GM18873 (cell line): ENCODE results near the gene RRAS2.

Experiments
- ATAC-seq: cut with Tn5 transposase; IDR thresholded peaks from one replicate; pipeline ENCODE4 v1.9.1; 2021; ENCODE audit warnings: mild to moderate bottlenecking, moderate library complexity, moderate number of reproducible peaks; ENCODE audit not compliant: unreplicated experiment, low FRiP score

RRAS2 gene

DNA sequence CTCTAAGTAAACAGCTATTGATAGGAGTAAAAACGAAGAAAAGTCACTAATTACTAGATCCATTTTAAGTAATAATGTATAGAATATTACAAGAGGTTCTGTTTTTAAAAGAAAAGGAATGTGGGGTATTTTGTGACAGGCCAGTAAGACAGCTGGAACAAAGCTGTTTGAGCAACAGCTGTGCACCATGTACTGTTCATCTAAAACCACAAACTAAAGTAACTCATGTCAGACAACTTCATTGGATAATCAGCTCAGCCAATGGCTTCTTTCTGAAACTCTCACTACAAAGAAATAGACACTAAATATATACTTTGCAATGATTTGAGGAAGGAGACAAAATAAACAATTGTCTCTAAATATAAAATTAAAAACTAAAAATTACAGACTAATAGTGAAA, 16.1 kb downstream of the RRAS2 start:
- ATAC-seq: no peak

DNA sequence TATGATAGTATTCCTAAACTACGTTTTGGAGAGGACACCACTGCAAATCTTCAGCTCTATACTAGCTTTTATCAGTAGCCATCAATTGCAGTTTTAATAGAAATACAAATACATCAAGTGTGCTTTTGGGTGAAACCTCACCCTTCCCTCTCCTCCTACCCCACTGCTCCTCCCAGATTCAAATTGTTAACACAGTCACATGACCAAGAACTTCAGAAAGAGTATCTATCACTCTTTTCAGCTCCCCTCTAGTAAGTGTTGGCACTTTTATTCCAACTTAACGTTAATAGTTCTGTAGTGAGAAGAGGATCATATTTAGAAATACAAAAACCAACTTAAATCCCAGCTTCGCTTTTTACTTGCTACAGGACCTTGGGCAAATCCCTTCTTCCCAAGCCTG, 17.0 kb downstream of the RRAS2 start:
- no peak for ATAC-seq

DNA sequence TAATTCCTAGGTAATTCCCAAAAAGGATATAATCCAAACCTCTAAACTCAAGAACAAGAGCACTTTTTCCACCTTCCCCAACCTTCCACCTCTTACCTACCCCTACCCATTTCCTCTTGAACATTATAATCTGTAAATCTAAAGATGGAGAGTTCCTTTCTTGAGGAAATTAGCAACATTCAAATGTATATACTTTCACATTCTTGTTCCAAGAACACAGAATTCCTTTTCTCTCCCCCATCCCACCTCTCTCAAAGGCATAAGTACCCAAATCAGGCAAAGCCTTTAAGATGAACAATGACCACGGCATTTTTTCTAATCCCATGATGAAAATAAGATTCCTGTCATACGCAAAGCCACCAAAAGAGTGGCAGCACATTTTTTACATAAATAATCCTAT, 18.3 kb downstream of the RRAS2 start:
- no peak for ATAC-seq

DNA sequence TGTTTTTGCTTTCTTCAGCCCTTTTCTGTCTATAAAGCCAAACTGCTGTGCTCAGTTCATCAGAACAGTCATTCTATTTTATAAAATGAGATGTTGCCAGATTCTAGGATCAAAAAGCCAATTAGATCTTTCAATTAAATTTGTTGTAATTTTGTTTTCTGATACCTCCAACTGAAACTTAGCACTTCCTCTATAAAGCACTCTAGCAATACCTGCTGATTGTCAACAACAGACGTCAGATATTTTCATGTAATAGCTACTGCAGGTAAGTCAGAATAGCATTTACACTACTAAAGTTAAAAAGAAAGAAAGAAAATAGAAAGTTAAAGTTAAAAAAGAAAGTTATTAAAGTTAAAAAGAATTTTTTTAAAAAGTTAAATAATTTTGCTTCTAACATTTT, 19.6 kb downstream of the RRAS2 start:
- ATAC-seq: no peak

DNA sequence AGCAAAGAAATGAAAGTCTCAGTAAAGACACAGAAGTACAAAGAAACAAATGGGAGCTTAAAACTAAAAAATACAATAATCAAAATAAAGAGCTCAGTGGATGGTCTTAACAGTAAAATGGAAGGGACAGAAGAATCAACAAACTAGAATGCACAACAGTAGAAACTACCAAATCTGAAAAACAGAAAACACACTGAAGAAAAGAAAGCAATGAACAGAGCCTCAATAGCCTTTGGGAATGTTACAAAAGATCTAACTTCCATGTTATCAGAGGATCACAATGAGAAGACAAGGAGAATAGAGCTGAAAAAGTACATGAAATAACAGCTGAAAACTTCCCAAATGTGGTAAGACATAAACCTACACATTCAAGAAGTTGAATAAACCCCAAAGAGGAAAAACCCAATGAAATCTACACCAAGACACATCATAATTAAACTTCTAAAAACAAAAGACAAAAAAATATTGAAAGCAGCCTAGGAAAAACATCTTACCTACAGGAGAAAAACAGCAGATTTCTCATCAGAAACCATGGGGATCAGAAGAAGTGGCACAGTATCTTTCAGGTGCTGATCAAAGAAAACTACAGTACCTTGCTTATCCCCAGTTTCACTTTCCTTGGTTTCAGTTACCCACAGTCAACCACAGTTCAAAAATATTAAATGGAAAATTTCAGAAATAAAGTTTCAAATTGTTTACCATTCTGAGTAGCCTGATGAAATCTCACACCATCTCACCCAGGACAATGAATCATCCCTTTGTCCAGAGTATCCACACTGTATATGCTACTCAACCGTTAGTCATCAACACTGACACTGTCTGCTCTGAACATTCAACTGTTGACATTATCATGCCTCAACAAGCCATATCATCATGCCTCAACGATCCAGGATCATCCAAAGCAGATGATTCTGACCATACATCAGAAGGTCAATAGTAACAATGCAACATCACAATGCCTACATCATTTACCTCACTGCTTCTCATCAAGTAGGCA, 22.2 kb downstream of the RRAS2 start:
- no peak for ATAC-seq

DNA sequence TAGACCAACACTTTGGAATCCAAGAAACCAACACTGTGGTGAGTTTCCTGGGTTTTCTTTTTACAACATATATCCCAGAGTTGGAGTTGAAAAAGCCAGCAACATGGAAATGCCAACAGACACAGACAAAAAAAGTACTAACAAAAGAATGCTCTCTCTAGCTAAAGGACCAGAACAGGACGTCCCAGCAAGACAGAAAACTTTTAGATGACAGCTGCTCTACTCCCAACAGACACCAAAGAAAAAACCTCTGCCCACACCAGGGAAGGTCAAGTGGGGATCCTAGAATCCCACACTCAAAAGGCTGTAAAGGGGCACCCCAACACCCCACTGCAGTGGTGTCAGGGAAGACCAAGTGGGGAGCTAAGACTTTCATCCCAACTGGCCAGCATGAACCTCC, 23.3 kb downstream of the RRAS2 start:
- ATAC-seq: no peak

DNA sequence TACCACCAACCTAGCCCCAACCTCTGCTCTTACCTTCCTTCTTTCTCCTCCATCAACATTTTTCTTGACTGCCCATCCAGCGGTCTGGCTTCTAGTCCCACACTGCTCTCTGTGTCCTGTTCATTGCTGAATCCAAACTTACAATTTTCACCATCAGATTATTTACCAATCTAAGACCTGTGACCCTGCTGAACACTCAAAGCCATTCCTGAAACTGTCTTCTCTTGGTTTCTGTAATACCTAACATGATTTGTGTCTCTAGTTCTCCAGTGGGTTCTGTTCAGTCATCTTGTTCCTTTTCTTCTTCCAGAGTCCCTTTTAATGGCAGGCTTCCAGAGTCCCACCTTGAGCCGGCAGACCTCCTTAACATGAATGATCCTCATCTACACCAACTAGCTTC, 24.1 kb downstream of the RRAS2 start:
- ATAC-seq: no peak

DNA sequence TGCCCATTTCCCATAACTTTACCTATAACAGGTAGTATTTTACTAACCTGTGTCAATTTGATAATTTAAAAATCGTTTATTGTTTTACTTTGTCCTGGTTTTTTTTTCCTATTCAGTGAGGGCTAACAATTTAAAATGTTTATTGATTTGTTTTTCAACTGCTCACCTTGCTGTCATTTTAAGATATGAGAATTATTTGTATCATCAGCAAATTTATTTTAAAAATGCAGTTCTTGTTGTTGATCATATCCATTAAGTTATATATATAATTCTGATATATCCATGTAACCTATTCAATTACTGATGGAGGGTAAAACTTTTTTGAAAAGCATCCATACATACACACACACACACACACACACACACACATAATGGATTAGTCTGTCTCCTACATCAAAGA, 24.8 kb downstream of the RRAS2 start:
- ATAC-seq: no peak

DNA sequence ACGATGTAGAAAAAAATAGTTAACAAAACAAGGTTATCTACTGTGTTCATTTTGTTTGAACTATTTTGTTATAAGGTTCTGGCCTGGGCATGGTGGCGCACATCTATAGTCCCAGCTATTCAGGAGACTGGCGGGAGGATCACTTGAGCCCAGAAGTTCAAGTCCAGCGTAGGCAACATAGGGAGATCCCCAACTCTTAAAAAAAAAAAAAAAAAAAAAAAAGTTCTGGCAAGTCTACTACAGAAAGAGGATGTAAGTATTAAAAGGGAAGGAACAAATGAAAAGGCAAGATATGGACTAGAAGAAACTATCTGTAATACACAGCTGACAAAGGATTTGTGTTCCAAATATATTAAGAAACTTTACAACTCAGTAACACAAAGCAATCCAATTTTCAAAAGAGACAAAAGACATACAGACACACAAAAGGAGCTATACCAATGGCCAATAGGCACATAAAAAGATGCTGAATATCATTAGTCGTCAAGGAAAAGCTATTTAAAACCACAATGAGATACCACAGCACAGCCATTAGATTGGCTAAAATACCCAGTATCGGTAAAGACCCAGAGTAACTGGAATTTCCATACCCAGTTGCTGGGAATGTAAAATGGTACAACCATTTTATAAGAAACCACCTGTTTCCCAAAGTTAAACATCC, 27.4 kb downstream of the RRAS2 start:
- peak; percentile 32 for ATAC-seq

DNA sequence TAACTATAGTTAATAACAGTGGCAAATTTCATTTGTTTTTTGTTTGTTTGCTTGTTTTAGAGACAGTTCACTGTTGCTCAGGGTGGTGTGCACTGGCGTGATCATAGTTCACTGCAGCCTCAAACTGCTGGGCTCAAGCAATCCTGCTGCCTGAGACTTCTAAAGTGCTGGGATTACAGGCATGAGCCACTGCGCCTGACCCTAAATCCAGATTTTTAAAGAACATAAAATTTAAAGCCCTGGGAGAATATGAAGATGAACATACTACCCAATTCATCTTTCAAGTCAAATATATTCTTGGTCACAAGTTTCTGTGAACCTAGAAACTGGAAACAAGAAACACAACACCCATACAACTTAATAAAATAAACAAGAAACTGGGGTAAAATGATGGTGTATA, 28.1 kb downstream of the RRAS2 start:
- ATAC-seq: no peak

DNA sequence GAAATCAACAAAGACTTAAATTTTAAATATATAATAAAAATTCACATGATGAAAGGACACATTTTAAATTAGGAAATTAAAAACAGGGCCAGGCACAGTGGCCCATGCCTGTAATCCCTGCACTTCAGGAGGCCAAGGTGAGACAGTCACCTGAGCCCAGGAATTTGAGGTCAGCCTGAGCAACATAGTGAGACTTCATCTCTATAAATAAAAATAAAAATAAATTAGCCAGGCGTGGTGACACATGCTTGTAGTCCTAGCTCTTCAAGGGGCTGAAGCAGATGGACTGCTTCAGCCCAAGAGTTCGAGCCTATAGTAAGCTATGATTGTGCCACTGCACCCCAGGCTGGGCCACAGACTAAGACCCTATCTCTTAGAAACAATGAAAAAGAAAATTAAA, 29.3 kb downstream of the RRAS2 start:
- ATAC-seq: no peak

DNA sequence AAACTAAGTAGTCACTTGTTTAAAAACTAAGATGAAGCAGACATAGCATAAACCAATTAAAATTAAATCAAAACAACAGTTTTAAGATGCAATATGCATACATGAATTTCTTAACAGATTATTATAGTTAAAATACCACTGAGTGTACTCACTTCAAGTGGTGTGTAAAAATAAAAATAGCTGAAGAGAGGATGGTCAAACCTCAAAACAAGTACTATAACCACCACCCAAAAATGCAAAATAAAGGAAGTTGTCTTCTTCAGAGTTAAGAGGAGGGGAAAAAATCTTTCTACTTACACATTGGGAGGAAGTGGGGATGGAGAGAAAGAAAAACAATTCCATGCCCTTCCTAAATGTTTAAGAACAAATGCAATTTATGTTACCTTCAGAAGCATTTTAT, 31.9 kb downstream of the RRAS2 start:
- ATAC-seq: peak; percentile 36

DNA sequence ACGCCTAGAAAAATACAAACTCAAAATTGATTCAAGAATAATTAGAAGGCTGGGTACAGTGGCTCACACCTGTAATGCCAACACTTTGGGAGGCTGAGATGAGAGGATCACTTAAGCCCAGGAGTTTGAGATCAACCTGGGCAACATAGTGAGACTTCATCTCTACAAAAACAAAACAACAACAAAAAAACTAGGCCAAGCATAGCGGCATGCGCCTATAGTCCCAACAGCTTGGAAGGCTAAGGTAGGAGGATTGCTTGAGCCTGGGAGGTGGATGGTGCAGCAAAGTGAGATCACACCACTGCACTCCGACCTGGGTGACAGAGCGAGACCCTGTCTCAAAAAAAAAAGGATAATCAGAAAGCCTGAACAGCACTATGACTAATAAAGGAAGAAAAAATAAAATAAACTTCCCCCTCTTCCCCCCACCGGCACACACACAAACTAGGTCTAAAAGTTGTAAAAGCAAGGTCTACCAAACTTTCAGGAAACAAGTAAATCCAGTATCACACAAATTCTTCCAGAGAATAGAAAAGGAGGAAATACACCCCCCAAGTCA, 35.8 kb downstream of the RRAS2 start:
- ATAC-seq: no peak

DNA sequence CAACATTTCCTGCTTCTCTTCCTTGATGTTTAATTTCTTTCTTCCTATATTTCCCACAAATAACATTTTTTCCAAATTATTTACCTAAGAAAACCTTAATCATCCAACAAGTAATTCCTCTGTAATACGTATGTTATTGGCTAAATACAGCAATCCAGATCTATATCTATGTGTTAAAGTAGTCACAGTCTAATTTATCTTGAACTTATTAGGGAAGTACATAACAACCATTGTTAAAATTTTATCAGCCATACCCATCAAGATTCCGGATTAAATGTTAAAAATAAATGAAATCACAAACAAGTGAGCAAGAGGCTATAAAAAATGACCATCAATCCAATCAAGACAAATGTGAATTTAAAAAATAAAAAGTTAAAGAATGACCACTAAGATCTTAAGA, 36.5 kb downstream of the RRAS2 start:
- ATAC-seq: no peak

DNA sequence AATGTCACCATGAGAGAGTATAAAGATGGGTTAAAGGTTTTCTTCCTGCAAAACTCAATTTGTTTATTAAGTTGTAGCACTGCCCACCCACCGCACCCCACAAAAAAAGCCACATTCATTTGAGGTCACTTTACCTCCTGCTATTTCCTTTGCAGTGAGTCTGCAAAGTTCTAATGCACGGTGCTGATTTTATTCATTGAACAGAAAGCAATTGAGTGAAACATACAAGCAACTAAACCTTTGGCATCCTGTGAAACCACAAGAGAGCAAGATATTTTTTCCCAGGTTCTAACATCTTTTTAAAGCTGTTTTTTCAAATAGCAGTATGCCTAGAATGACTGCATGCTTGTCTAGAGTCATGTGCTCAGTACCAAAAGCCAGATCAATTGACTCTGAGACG, 39.0 kb downstream of the RRAS2 start:
- peak; percentile 37 for ATAC-seq

DNA sequence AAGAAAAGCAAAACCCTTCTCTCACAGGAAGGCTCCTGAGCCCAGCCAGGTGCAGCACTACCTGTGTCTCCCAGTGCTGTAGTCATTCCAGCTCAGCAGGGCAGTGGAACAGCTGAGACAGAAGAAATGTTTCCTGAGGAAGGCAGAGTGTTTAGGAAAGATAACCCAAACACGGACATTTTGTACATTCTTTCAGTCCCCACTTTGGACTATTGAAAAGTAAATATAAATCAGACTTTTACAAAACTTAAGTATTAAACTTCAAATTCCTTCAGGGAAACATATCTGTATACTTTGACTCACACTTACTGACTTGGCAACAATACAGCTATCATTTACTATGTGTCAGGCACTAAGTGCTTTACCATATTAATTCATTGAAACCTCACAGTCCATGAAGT, 40.4 kb downstream of the RRAS2 start:
- ATAC-seq: no peak

DNA sequence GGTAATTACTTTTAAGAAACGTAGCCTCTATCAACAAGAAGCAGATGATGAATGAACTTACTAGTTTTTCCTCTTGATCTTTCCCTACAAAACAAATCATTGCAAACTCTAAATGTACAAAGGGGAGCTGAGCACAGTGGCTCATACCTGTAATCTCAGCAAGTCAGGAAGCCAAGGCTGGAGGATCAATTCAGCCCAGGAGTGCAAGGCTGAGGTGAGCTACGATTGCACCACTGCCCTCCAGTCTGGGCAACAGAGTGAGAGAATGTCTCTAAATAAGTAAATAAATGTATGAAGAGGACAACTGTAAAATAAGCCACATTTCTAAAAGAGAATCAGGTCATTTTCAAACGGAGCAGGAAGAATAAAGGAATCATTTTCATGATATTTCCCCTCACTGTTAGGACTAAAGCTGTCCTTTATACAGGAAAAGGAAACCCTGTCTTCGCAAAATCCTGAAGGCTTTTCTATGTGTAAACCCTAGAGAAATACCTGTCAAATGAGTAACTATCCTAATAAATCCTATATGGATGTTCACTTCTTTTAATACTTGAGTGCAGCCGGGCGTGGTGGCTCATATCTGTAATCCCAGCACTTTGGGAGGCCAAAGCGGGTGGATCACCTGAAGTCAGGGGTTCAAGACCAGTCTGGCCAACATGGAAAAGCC, 41.2 kb downstream of the RRAS2 start:
- no peak for ATAC-seq

DNA sequence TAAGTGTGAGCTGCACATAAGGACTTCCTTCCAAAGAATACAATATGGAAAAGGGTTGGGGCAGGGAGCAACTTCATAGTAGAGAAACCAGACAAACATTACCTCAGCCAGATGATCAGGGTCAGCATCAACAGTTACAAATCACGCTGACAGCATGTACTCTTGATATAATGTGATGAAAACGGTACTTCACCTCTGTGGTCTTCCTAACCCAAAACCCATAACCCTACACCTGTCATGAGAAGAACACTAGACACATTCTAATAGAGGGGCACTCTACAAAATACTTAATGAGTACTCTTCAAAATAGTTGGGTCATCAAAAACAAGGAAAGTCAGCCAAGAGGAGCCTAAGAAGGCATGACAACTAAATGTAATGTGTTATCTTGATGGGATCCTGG, 43.9 kb downstream of the RRAS2 start:
- ATAC-seq: no peak

DNA sequence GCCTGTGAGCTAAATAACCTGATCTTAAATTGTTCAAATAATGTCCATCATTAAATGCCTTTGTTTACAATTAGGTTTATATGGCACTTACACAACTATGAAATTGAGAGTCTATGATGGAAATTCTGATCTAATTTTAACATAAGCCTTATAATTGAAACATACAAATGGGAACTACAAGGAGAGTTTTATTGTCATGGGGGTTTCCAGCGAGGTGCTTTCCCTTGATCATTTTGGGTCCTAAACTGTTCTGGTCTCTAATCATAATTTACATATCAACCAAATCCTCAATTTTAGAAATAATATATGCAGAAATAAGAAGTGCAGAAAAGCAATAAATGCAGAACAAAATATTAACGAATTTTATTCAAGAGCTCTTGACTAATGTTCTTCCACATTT, 44.9 kb downstream of the RRAS2 start:
- no peak for ATAC-seq

DNA sequence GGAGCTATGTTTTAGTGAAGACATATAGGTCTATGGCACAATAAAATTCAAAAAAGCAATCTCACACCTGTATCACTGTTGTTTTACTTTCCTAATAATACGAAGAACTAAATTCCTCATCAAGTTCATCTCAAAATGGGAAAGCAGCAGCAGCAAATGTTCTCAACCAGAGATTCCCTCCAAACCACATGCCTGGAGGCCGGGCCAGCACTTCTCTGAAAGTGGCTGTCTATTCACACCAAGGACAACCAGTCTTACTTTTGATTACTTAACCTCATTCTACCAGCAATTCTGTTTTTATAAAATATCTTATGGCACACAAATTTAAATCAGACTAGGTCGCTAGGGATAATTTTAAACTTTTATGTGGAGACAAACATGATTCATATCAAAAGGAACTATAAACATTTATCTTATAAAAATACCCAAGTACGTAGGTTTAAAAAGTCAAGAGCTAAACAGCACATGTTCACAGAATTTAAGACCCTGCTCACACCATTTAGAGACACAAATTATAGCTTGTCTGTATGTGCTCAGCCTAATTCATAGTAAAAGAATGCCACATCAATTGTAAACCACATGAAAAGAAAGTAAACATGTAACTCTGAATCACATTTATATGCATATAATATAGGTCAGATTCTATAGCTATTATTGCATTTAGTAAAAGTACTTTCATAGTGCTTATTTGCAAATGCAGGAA, 46.1 kb downstream of the RRAS2 start:
- no peak for ATAC-seq
